Peyer's patch (tissue), 4 donors: Measurements from ENCODE around the gene TMEM131. TPM values are rescaled to one million over a fixed set of nuclear protein-coding genes. Genes with fewer than 3 reads are reported as not detected.

Experiments used
- DNase-seq, 3 donors: peaks; one replicate each; pipeline ENCODE4 v3.0.0-alpha.2; 2017 to 2019
- H3K27ac ChIP-seq, 4 donors: fragments of 200-600 bp; sonication (generic); one replicate each; pipeline ENCODE4 v1.5.1; 2016 to 2019
- H3K27me3 ChIP-seq, 2 donors: fragments of 200-600 bp; sonication (generic); one replicate each; pipeline ENCODE4 v1.5.1; 2019
- H3K36me3 ChIP-seq, 3 donors: fragments of 200-600 bp; sonication (generic); one replicate each; pipeline ENCODE4 v1.5.1; 2016 to 2019
- H3K4me1 ChIP-seq, 4 donors: fragments of 200-600 bp; sonication (generic); one replicate each; pipeline ENCODE4 v1.5.1; 2016 to 2019
- H3K4me3 ChIP-seq, 4 donors: fragments of 200-600 bp; sonication (generic); 1 replicate in 3 of 4; 2 replicates in 1 of 4; pipeline ENCODE4 v1.5.1; 2016 to 2019; ENCODE audit warnings: mild to moderate bottlenecking in 1 of 4
- H3K9me3 ChIP-seq, 4 donors: fragments of 200-600 bp; sonication (generic); one replicate each; pipeline ENCODE4 v1.5.1; 2016 to 2019; ENCODE audit warnings: mild to moderate bottlenecking in 1 of 4
- POLR2A ChIP-seq, 2 donors: fragments of 450-650 bp; IDR thresholded peaks; one replicate each; pipeline ENCODE4 v1.5.1; 2017; ENCODE audit warnings: antibody characterized with exemption in 2 of 2, mild to moderate bottlenecking in 2 of 2, moderate library complexity in 2 of 2
- total RNA-seq, 4 donors: library from RNA; depleted of rRNA; stranded (reverse); fragments of >200 nt; gene quantifications; one replicate each; pipeline ENCODE4 v1.1.0, GENCODE V29; 2016
- TF ChIP-seq, protein P1 (sequence below), 6 experiments: fragments of 450-650 bp in 4 of 6; fragments of 200-600 bp in 2 of 6; sonication (generic) in 1 of 6; IDR thresholded peaks; one replicate each; pipeline ENCODE4 v1.5.1; 2017 to 2019; ENCODE audit warnings: antibody characterized with exemption in 6 of 6, mild to moderate bottlenecking in 3 of 6, moderate library complexity in 1 of 6

The TMEM131 gene
- total RNA-seq, 4 donors from 2014 or later, result 64.6 to 86.3 (median 74.5) TPM

DNA sequence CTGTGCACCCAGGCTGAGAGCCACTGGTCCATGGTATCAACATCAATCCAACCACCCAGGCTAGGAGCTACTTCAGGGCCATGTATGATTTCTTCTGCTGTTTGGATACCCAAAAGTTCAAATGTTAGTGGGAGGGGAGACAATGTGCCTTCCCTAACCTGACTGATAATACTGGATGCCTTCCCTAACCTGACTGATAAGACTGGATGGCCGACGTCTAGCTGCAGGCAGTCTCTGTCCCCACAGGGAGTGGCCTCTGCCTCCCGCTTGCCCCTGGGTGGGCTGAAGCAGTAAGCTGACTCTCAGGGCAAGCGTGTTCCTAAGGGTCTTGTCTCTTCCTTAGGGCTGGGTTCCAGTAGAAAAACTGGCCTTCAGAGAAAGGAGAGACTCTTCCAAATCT, 216.6 kb downstream of the TMEM131 start:
- no peak overlapping the region for H3K27ac ChIP-seq
- no peaks in the 10 kb centered on the region for H3K27me3 ChIP-seq
- no peaks in the 10 kb centered on the region for H3K9me3 ChIP-seq
- TF ChIP-seq POLR2A (IDR thresholded peaks at IDR 0.05), result no peak
- TF ChIP-seq, protein P1, sequence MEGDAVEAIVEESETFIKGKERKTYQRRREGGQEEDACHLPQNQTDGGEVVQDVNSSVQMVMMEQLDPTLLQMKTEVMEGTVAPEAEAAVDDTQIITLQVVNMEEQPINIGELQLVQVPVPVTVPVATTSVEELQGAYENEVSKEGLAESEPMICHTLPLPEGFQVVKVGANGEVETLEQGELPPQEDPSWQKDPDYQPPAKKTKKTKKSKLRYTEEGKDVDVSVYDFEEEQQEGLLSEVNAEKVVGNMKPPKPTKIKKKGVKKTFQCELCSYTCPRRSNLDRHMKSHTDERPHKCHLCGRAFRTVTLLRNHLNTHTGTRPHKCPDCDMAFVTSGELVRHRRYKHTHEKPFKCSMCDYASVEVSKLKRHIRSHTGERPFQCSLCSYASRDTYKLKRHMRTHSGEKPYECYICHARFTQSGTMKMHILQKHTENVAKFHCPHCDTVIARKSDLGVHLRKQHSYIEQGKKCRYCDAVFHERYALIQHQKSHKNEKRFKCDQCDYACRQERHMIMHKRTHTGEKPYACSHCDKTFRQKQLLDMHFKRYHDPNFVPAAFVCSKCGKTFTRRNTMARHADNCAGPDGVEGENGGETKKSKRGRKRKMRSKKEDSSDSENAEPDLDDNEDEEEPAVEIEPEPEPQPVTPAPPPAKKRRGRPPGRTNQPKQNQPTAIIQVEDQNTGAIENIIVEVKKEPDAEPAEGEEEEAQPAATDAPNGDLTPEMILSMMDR (IDR thresholded peaks at IDR 0.05), result no peak
- peaks cover 0 to 29% (median 0%) of the 10 kb centered on the region in 3 donors for H3K36me3 ChIP-seq
- no peak overlapping the region for H3K4me3 ChIP-seq
- H3K4me1 ChIP-seq, result peaks cover 0 to 11% (median 0%) of the 10 kb centered on the region in 4 donors
- no peak for DNase-seq

DNA sequence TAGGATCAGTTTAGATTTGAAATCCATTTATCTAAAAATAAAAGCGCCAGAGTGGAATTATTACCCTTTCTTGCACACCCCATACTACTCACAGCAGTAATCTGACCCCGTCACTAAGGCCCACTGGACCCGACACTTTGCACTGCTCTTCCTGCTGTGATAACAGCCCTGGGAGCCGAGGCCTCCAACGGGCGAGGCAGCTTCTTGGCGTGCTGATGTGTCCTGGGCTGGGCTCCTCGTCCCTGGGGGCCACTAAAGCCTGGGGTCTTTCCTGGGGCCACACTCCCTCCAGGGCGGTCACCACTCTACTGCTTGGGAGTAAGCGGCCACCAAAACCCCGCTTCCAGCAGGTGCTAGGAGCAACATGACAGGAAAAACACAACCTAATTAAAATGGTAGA, 220.7 kb downstream of the TMEM131 start:
- DNase-seq, result no peak
- no peaks in the 10 kb centered on the region for H3K4me1 ChIP-seq
- H3K27me3 ChIP-seq, result no peaks in the 10 kb centered on the region
- H3K27ac ChIP-seq, result no peak overlapping the region
- H3K9me3 ChIP-seq, result no peaks in the 10 kb centered on the region
- no peak for TF ChIP-seq POLR2A (IDR thresholded peaks at IDR 0.05)
- H3K36me3 ChIP-seq, result peaks cover 0 to 61% (median 0%) of the 10 kb centered on the region in 3 donors
- no peak overlapping the region for H3K4me3 ChIP-seq

- TF ChIP-seq, protein P1 (IDR thresholded peaks at IDR 0.05), result peak in 1 of 6 experiments; percentile 8
- TF ChIP-seq POLR2A (IDR thresholded peaks at IDR 0.05), result no peak
- no peak overlapping the region for H3K4me3 ChIP-seq
- H3K27ac ChIP-seq, result no peak overlapping the region
- H3K4me1 ChIP-seq, result no peaks in the 10 kb centered on the region
- H3K27me3 ChIP-seq, result no peaks in the 10 kb centered on the region
- H3K9me3 ChIP-seq, result no peaks in the 10 kb centered on the region
- peaks cover 0 to 64% (median 0%) of the 10 kb centered on the region in 3 donors for H3K36me3 ChIP-seq
- DNase-seq, result no peak
Observed at GRCh38 chr2:97774425-97774824, 221.3 kb downstream of the TMEM131 start.

DNA sequence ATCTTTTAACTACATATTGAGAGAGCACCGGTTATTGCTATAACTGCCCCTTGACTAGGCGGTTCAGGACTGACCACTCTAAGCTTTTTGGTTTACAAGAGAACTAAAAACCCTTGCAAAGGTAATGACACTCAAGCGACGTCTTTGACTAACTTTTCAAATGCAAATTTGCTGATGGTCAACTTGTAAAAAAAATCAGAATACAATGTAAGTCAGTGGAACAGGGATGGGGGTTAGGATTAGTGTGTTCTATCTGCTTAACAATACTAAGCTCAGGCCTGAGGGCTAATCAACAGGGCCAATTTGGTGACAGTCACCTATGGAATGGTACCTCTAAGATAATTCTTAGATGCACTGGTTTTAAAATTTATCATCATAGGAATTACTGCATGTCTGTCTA, 225.3 kb downstream of the TMEM131 start:
- TF ChIP-seq, protein P1 (IDR thresholded peaks at IDR 0.05), result no peak
- no peak for TF ChIP-seq POLR2A (IDR thresholded peaks at IDR 0.05)
- no peak for DNase-seq
- Histone ChIP-seq H3K4me1 (no peaks in the 10 kb centered on the region), H3K36me3 (peaks cover 0 to 82% (median 0%) of the 10 kb centered on the region in 3 donors), H3K9me3 (no peaks in the 10 kb centered on the region), H3K27me3 (no peaks in the 10 kb centered on the region), H3K27ac (no peak overlapping the region), H3K4me3 (no peak overlapping the region)

- Histone ChIP-seq H3K9me3 (no peaks in the 10 kb centered on the region), H3K36me3 (peaks cover 0 to 84% (median 0%) of the 10 kb centered on the region in 3 donors), H3K27ac (no peak overlapping the region), H3K4me3 (no peak overlapping the region), H3K27me3 (no peaks in the 10 kb centered on the region), H3K4me1 (no peaks in the 10 kb centered on the region)
- DNase-seq, result no peak
- TF ChIP-seq, protein P1 (IDR thresholded peaks at IDR 0.05), result no peak
- TF ChIP-seq POLR2A (IDR thresholded peaks at IDR 0.05), result no peak
Observed at GRCh38 chr2:97769711-97770110, 226.0 kb downstream of the TMEM131 start.

DNA sequence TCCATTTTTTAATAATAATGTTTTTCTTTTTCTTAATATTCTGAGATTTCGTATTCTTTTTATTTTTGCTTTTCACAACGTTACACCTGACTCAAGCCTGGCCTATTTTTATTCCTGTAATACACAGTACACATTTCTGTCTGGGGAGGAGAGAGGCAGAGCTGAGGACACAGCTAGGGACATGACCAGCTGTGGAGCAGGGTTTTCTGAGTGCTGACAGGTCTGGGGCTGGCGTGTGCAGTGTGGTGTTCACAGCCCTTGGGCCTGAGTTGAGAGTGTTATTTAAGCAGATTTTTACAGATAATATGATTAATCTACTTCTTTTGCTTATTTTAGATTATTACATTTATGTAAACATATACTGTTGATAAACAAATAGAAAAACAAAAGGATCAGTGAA, 226.4 kb downstream of the TMEM131 start:
- H3K36me3 ChIP-seq, result peaks cover 0 to 84% (median 0%) of the 10 kb centered on the region in 3 donors
- H3K4me3 ChIP-seq, result no peak overlapping the region
- H3K4me1 ChIP-seq, result no peaks in the 10 kb centered on the region
- H3K9me3 ChIP-seq, result no peaks in the 10 kb centered on the region
- H3K27me3 ChIP-seq, result no peaks in the 10 kb centered on the region
- no peak overlapping the region for H3K27ac ChIP-seq
- TF ChIP-seq, protein P1 (IDR thresholded peaks at IDR 0.05), result no peak
- no peak for TF ChIP-seq POLR2A (IDR thresholded peaks at IDR 0.05)
- DNase-seq, result no peak
